ENCODE measurements around the gene CTSS. TPM values are rescaled to one million over a fixed set of nuclear protein-coding genes. Genes with fewer than 3 reads are reported as not detected.

The CTSS gene
- total RNA-seq, 1 experiment from 2014 or later = not detected

DNA sequence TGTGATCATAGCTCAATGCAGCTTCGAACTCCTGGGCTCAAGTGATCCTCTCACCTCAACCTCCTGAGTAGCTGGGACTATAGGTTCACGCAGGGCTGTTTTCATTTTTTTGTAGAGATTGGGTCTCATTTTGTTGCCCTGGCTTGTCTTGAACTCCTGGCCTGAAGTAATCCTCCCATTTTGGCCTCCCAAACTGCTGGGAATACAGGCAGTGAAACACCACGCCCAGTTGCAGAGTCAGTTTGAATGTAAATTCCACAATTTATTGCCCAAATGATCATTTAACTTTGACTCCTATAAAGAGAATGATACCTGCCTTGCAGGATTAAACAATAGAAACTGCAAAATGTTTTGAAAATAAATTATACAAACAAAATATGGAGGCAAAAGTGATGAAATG is 79.3 kb downstream of the CTSS start:
- H3F3A ChIP-seq (ENCODE audit: low read length, unreplicated experiment) = no peaks in the 10 kb centered on the region
- H3K4me3 ChIP-seq (ENCODE audit: low read length) = no peak overlapping the region
- H3K9ac ChIP-seq (ENCODE audit: low read length) = no peak overlapping the region
- intact Hi-C loops (cut with micrococcal nuclease) = no loop called here
- DNase-seq (no peak), ATAC-seq (no peak)
- ChIA-PET CTCF (interaction anchor here (0.6 kb wide), 1 partner anchor 50 kb away, joined by 3 read pairs; no protein-coding TSS in a partner anchor), POLR2A (ENCODE audit: unreplicated experiment) (interaction anchor here (0.7 kb wide), 1 partner anchor 10 kb away, joined by 3 read pairs; no protein-coding TSS in a partner anchor)
- H3K4me2 ChIP-seq (ENCODE audit: low read length) = no peak overlapping the region
- H3K27me3 ChIP-seq (ENCODE audit: low read length) = no peaks in the 10 kb centered on the region
- H3K4me1 ChIP-seq (ENCODE audit: insufficient read depth, low read length) = peaks cover 12% of the 10 kb centered on the region
- no peak overlapping the region for H3K27ac ChIP-seq (ENCODE audit: low read length)
- no peaks in the 10 kb centered on the region for H3K9me3 ChIP-seq (ENCODE audit: low read length)
- no peaks in the 10 kb centered on the region for H3K79me2 ChIP-seq (ENCODE audit: low read length)
- H2AFZ ChIP-seq (ENCODE audit: low read length) = no peak overlapping the region
- peaks cover 19% of the 10 kb centered on the region; the same call in 1 of the 2 replicates for H3K36me3 ChIP-seq (ENCODE audit: low read depth, low read length)
- BruUV-seq (replicated peaks) = no TSS peak
- no peaks in the 10 kb centered on the region for H3K9me2 ChIP-seq (replicated peaks; ENCODE audit: low read length)
- TF ChIP-seq EZH2 (IDR thresholded peaks at IDR 0.05; ENCODE audit: low read length, unreplicated experiment) (no peak), EZH2phosphoT487 (IDR thresholded peaks at IDR 0.05; ENCODE audit: borderline replicate concordance, low read length) (no peak)
- TF ChIP-seq, protein P1, sequence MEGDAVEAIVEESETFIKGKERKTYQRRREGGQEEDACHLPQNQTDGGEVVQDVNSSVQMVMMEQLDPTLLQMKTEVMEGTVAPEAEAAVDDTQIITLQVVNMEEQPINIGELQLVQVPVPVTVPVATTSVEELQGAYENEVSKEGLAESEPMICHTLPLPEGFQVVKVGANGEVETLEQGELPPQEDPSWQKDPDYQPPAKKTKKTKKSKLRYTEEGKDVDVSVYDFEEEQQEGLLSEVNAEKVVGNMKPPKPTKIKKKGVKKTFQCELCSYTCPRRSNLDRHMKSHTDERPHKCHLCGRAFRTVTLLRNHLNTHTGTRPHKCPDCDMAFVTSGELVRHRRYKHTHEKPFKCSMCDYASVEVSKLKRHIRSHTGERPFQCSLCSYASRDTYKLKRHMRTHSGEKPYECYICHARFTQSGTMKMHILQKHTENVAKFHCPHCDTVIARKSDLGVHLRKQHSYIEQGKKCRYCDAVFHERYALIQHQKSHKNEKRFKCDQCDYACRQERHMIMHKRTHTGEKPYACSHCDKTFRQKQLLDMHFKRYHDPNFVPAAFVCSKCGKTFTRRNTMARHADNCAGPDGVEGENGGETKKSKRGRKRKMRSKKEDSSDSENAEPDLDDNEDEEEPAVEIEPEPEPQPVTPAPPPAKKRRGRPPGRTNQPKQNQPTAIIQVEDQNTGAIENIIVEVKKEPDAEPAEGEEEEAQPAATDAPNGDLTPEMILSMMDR (conservative IDR thresholded peaks at IDR 0.05; ENCODE audit: low read depth, low read length) = no peak
- no peaks in the 10 kb centered on the region for H4K20me1 ChIP-seq (ENCODE audit: low read length)

DNA sequence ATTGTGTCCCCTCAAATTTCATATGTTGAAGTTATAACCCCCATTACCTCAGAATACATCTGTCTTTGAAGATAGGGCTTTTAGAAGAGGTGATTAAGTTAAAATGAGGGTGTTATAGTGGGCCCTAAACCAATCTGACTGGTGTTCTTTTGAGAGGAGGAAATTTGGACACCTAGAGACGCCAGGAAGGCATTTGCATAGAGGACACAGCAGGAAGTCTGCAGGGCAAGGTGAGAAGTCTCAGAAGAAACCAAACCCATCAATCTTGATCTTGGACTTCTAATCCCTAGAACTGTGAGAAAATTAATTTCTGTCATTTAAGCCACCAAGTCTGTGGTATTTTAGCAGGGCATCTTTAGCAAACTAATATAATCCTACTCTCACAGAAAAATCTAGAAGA is 81.7 kb downstream of the CTSS start:
- no peaks in the 10 kb centered on the region for H3K27me3 ChIP-seq (ENCODE audit: low read length)
- H3K4me3 ChIP-seq (ENCODE audit: low read length) = no peak overlapping the region
- BruUV-seq (replicated peaks) = no TSS peak
- DNase-seq (no peak), ATAC-seq (no peak)
- intact Hi-C loops (cut with micrococcal nuclease) = no loop called here
- POLR2A ChIA-PET (ENCODE audit: unreplicated experiment) = interaction anchor here (0.6 kb wide), 2 partner anchors 16 to 115 kb away, joined by 5 to 9 read pairs; no protein-coding TSS in a partner anchor
- TF ChIP-seq EZH2 (IDR thresholded peaks at IDR 0.05; ENCODE audit: low read length, unreplicated experiment) (no peak), EZH2phosphoT487 (IDR thresholded peaks at IDR 0.05; ENCODE audit: borderline replicate concordance, low read length) (no peak)
- TF ChIP-seq, protein P1 (conservative IDR thresholded peaks at IDR 0.05; ENCODE audit: low read depth, low read length) = no peak
- peaks cover 21% of the 10 kb centered on the region; the same call in 1 of the 2 replicates for H3K36me3 ChIP-seq (ENCODE audit: low read depth, low read length)
- H2AFZ ChIP-seq (ENCODE audit: low read length) = no peak overlapping the region
- no peak overlapping the region for H3K4me2 ChIP-seq (ENCODE audit: low read length)
- no peaks in the 10 kb centered on the region for H3K79me2 ChIP-seq (ENCODE audit: low read length)
- no peaks in the 10 kb centered on the region for H3F3A ChIP-seq (ENCODE audit: low read length, unreplicated experiment)
- H4K20me1 ChIP-seq (ENCODE audit: low read length) = no peaks in the 10 kb centered on the region
- H3K4me1 ChIP-seq (ENCODE audit: insufficient read depth, low read length) = peaks cover 7% of the 10 kb centered on the region
- H3K9me3 ChIP-seq (ENCODE audit: low read length) = no peaks in the 10 kb centered on the region
- no peak overlapping the region for H3K27ac ChIP-seq (ENCODE audit: low read length)
- no peak overlapping the region for H3K9ac ChIP-seq (ENCODE audit: low read length)
- CTCF ChIA-PET = no interaction called here
- no peaks in the 10 kb centered on the region for H3K9me2 ChIP-seq (replicated peaks; ENCODE audit: low read length)

Other genes starting within 250 kb of the CTSS start
- 0.81 and 0.87 TPM in 2 replicates for gene ADAMTSL4, start 216.4 kb downstream of the CTSS start, total RNA-seq (2014; rRNA removed)
- 285 and 376 TPM in 2 replicates for gene MCL1, start 186.2 kb downstream of the CTSS start, total RNA-seq (2014; rRNA removed)
- 194 and 232 TPM in 2 replicates for gene ENSA, start 136.2 kb downstream of the CTSS start, total RNA-seq (2014; rRNA removed)
- 9.6 and 15.6 TPM in 2 replicates for gene GOLPH3L, start 68.6 kb downstream of the CTSS start, total RNA-seq (2014; rRNA removed)
- gene HORMAD1, start 44.9 kb downstream of the CTSS start, total RNA-seq (2014; rRNA removed) = not detected in 2 replicates
- gene CTSK, start 42.5 kb upstream of the CTSS start, total RNA-seq (2014; rRNA removed) = 2.0 and 5.6 TPM in 2 replicates
- gene ARNT, start 110.8 kb upstream of the CTSS start, total RNA-seq (2014; rRNA removed) = 16.7 and 18.5 TPM in 2 replicates
- not detected in 2 replicates for gene CTXND2, start 121.4 kb upstream of the CTSS start, total RNA-seq (2014; rRNA removed)
- 35.4 and 42.4 TPM in 2 replicates for gene SETDB1, start 160.6 kb upstream of the CTSS start, total RNA-seq (2014; rRNA removed)
- gene CERS2, start 209.1 kb upstream of the CTSS start, total RNA-seq (2014; rRNA removed) = 176 TPM in 2 replicates
- gene ANXA9, start 216.5 kb upstream of the CTSS start, total RNA-seq (2014; rRNA removed) = 0.18 and 0.75 TPM in 2 replicates
- gene MINDY1, start 241.1 kb upstream of the CTSS start, total RNA-seq (2014; rRNA removed) = 6.3 and 7.8 TPM in 2 replicates
- gene PRUNE1, start 242.7 kb upstream of the CTSS start, total RNA-seq (2014; rRNA removed) = 19.4 and 20.3 TPM in 2 replicates

All from PC-3 (cell line).